Measurements from ENCODE around the gene KRT4. TPM values are rescaled to one million over a fixed set of nuclear protein-coding genes. Genes with fewer than 3 reads are reported as not detected.

The KRT4 gene
- total RNA-seq, 1 experiment from 2014 or later, result not detected

- H2BK5ac ChIP-seq (ENCODE audit: insufficient read length, low read length), result no peak overlapping the region
- no CpG with 5 or more reads among the region's 15 CpGs for WGBS (ENCODE audit: extremely low coverage, insufficient read length, low lambda C conversion rate)
- no peak overlapping the region for H2AFZ ChIP-seq (ENCODE audit: low read length)
- no peak overlapping the region; the same call in 1 of the 2 replicates for H3K14ac ChIP-seq (ENCODE audit: insufficient read depth, low read length)
- H3K79me2 ChIP-seq (ENCODE audit: insufficient read depth, low read length), result no peaks in the 10 kb centered on the region
- H2BK20ac ChIP-seq (ENCODE audit: low read depth, low read length, poor library complexity, severe bottlenecking), result no peak overlapping the region
- no peaks in the 10 kb centered on the region for H3K9me3 ChIP-seq (ENCODE audit: control insufficient read depth, low read depth, low read length)
- no peak overlapping the region for H3K27ac ChIP-seq (ENCODE audit: insufficient read length, low read depth, low read length)
- H3K23me2 ChIP-seq (ENCODE audit: insufficient read length, low read depth, low read length, poor library complexity, severe bottlenecking), result no peaks in the 10 kb centered on the region
- no peaks in the 10 kb centered on the region for H4K20me1 ChIP-seq (ENCODE audit: control insufficient read depth, insufficient read depth, insufficient read length)
- Mint-ChIP-seq H3K9me3 (no peaks in the 10 kb centered on the region), H3K36me3 (ENCODE audit: insufficient read depth in 1 of 3, low read depth in 3 of 3) (no peaks in the 10 kb centered on the region; a peak in 1 of 7 replicates), H3K27ac (peak overlapping the region in 1 of 3 experiments; percentile 40; a peak in 1 of 7 replicates), H3K4me3 (no peak overlapping the region; a peak in 1 of 5 replicates), H3K27me3 (ENCODE audit: low read depth) (no peaks in the 10 kb centered on the region; the same call in 1 of the 2 replicates), H3K4me1 (peaks cover 7% of the 10 kb centered on the region in 2 experiments; a peak in 3 of 4 replicates)
- no peak overlapping the region for H4K5ac ChIP-seq (ENCODE audit: insufficient read length, low read depth, low read length)
- H4K91ac ChIP-seq (ENCODE audit: insufficient read length, low read depth, low read length), result peak overlapping the region; percentile 52
- no peak overlapping the region for H3K4ac ChIP-seq (ENCODE audit: low read depth, low read length)
- H3K56ac ChIP-seq (ENCODE audit: insufficient read length, low read depth, low read length), result no peak overlapping the region
- H3K27me3 ChIP-seq (ENCODE audit: insufficient read depth, low read length), result no peaks in the 10 kb centered on the region
- no peak for TF ChIP-seq CTCF (conservative IDR thresholded peaks at IDR 0.05)
- no peak overlapping the region for H4K8ac ChIP-seq (replicated peaks; ENCODE audit: insufficient read length, low read depth, low read length)
- no peak overlapping the region for H2BK120ac ChIP-seq (ENCODE audit: low read depth, low read length, poor library complexity, severe bottlenecking)
- H3T11ph ChIP-seq (ENCODE audit: low read length), result no peak overlapping the region
- no peak for DNase-seq
- H3K23ac ChIP-seq (ENCODE audit: insufficient read length, low read depth, low read length), result no peak overlapping the region
- H2BK12ac ChIP-seq (ENCODE audit: insufficient read length, low read depth, low read length), result no peak overlapping the region
- no peak overlapping the region for H3K4me2 ChIP-seq (ENCODE audit: insufficient read depth, insufficient read length, low read length)
- no peak overlapping the region for H2BK15ac ChIP-seq (ENCODE audit: low read depth, low read length)
- no peak overlapping the region for H3K18ac ChIP-seq (ENCODE audit: insufficient read length, low read depth, low read length)
- H3K9ac ChIP-seq (ENCODE audit: extremely low read depth, insufficient read length, low read length), result no peak overlapping the region
- no peak overlapping the region for H2AK5ac ChIP-seq (ENCODE audit: insufficient read length, low read length)
- no peaks in the 10 kb centered on the region for H3K79me1 ChIP-seq (ENCODE audit: insufficient read depth, low read depth, low read length, poor library complexity, severe bottlenecking)
- peaks cover 5% of the 10 kb centered on the region; the same call in 1 of the 2 replicates for H3K4me1 ChIP-seq (ENCODE audit: insufficient read depth, low read length)
Observed at GRCh38 chr12:52823761-52824450, 10.0 kb upstream of the KRT4 start.

Data from H9 (cell line).